Astrocyte (in vitro differentiated cells and primary cell): ENCODE results near the gene RAD51AP2.

Source experiments
- EZH2 ChIP-seq: IDR thresholded peaks from 2 replicates; pipeline ENCODE4 v1.6.1; 2012; ENCODE audit warnings: mild to moderate bottlenecking, low read length, inconsistent platforms; ENCODE audit not compliant: insufficient read depth
- TF ChIP-seq, protein P1 (sequence below): IDR thresholded peaks from 2 replicates; pipeline ENCODE4 v1.5.1; 2011; ENCODE audit warnings: low read depth, mild to moderate bottlenecking, inconsistent platforms, low read length, moderate library complexity; ENCODE audit not compliant: insufficient read depth

DNA sequence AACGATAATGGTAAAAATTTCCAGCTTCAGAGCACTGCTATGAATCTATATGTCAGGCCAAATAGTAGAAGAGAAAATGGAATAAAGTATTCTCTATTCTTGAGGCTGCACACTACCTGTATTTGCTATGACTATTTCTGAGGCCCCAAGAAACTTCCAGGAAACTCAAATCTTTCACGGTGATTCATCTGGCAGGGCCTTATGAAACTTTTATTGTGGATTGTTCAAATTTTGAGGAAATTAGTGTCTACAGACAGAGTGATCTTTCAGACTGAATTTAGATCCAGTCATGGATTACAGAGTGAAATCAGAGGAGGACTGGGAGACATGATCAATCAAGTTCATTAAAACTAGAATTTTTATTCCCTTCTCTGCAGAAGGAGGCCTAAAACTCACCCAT lies 18.2 kb upstream of the RAD51AP2 start:
- TF ChIP-seq, protein P1, sequence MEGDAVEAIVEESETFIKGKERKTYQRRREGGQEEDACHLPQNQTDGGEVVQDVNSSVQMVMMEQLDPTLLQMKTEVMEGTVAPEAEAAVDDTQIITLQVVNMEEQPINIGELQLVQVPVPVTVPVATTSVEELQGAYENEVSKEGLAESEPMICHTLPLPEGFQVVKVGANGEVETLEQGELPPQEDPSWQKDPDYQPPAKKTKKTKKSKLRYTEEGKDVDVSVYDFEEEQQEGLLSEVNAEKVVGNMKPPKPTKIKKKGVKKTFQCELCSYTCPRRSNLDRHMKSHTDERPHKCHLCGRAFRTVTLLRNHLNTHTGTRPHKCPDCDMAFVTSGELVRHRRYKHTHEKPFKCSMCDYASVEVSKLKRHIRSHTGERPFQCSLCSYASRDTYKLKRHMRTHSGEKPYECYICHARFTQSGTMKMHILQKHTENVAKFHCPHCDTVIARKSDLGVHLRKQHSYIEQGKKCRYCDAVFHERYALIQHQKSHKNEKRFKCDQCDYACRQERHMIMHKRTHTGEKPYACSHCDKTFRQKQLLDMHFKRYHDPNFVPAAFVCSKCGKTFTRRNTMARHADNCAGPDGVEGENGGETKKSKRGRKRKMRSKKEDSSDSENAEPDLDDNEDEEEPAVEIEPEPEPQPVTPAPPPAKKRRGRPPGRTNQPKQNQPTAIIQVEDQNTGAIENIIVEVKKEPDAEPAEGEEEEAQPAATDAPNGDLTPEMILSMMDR: no peak
- TF ChIP-seq EZH2: no peak
